GM19099 (cell line): ENCODE data around the gene PCDH17.

Experiments
- POLR2A ChIP-seq: IDR thresholded peaks from 3 replicates; pipeline ENCODE4 v1.6.1; 2011; ENCODE audit warnings: low read depth; ENCODE audit not compliant: insufficient read length; ENCODE audit errors: extremely low read depth

PCDH17 gene

GRCh38 chr13:57633141-57633949, 1.8 kb downstream of the PCDH17 start:
- TF ChIP-seq POLR2A = no peak

GRCh38 chr13:57633950-57634838, 2.6 kb downstream of the PCDH17 start:
- no peak for TF ChIP-seq POLR2A

- no peak for TF ChIP-seq POLR2A
Measured at GRCh38 chr13:57634839-57635165, 3.3 kb downstream of the PCDH17 start.

- no peak for TF ChIP-seq POLR2A
Measured at GRCh38 chr13:57635541-57636085, 4.1 kb downstream of the PCDH17 start.

- no peak for TF ChIP-seq POLR2A
Measured at GRCh38 chr13:57636816-57637215, 5.3 kb downstream of the PCDH17 start.

- no peak for TF ChIP-seq POLR2A
Measured at GRCh38 chr13:57637515-57637914, 6.0 kb downstream of the PCDH17 start.

GRCh38 chr13:57638186-57638890, 6.8 kb downstream of the PCDH17 start:
- no peak for TF ChIP-seq POLR2A

DNA sequence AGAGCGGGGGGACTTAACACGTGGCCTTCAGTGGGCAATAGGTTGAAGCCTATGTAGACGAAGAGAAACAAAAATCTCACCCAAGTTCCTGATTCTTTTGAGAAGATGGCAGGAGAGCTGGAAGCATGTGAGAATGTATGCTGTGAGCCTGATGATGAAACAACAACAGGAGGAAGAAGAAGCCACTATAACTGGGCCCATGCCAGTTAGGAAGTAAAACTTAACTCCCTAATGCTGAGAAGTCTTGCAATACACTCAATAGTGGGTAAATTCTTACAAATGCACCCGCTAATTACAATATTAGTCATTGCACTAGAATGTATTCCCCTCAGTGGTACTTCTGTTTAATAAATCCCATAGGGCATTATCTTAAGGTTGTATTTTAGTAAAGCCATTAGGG, 9.1 kb downstream of the PCDH17 start:
- TF ChIP-seq POLR2A = no peak

DNA sequence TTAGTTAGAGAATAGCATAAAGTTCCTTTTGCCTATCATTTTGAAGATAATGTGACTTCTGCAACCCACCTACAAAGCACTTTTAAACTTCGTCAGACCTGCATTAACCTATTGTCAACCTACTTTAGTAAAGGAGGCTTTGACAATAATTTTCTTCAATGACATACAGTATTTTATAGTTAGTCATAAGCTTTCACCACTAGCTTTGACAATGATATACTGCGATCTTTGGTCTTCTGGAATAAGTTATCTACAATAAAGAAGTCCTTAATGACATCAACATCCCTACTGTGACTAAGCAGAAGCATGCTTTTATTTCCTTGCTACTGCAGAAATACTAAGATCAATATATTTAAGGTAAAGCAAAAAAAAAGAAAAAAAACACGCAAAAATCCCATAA, 9.5 kb downstream of the PCDH17 start:
- TF ChIP-seq POLR2A = no peak

DNA sequence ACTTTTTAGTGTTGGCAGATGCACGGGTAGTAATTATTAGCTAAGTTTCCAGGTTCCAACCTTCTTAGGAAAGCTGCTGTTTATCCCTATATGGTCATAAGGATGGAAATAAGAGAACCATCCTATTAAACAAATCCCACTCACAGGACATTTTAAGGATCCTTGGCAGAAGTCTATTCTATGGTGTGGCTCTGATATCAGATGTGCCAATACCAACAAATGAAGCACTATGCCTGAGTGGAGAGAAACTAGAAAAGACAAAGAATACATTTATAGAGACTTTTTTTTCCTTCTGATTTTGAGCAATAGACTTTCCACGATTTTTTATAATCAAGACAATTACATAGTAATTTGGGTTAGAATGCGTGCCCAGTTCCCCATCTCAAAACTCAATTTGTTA, 12.6 kb downstream of the PCDH17 start:
- TF ChIP-seq POLR2A = no peak

DNA sequence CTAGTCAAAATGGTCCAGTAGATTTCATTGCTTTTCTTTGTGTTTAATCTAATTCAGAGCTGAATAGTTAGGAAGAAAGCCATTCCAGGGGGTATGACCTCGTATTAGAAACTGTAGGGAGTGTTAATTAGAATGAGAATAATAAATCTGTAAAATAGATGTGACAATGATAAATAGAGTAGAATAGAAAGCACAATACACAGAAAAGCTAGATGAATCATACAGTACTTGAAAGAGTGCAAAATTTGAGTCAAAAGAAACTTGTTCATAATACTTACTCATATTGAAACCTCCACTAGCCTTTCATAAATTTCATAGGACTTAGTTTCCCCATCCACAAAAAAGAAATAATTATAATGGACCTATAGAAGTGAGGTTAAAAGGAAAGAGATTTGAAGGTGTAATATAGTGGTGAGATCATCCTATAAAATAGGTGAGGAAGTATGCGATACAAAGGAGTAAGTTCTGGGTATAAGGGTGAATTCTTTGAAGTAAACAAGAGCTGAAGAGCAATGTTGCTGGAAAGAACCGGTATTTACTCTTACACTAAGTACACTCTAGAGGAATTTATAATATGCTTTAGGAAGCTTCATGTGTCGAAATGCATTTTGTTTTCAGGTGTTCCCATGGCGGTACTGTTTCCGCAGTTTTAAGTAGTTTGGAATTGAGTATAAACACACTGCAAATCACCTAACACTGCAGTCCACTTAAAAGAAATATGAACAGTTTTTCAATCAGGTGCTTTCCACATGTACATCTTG, 21.9 kb downstream of the PCDH17 start:
- no peak for TF ChIP-seq POLR2A

DNA sequence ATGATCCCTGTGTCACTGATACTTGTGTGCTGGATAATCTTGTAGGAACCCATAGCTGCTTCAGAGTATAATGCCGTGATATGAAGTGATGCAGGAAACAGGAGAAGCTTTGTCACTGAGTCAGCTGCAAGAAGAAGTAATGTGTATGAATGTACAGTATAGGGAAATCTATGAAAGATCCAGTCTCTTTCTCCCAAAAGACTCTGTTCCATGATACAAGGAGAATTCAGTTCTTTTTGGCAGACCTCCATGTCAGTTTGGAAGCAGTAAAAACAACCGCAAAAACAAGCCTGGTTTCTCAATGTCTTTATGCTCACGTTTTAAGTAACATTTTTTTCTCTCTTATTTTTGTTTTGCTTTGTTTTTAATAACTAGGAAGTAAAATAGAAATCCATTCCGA, 33.9 kb downstream of the PCDH17 start:
- TF ChIP-seq POLR2A = no peak

- TF ChIP-seq POLR2A = no peak
Measured at GRCh38 chr13:57666131-57666953, 34.8 kb downstream of the PCDH17 start.

DNA sequence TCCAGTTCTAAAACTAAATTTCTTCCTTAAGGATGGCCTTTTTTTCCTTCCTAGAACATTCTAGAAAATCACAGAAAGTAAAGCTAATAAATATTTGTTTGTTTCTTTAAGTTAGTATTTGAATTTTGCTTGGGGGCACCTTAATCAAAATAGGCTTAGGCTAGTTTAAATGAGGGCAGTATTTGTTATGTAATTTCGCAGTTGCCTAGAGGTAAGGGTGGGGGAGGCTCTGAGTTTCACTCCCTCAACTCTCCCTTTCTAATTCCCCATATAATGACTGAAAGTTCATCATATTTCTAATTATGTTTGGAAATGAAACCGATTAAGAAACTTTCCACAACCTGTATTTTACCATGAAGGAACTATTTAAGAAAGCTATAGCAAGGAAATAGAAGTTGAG, 40.6 kb downstream of the PCDH17 start:
- TF ChIP-seq POLR2A = no peak
